GM23338 (cell line): ENCODE measurements around the gene NUDT16. TPM values are rescaled to one million over a fixed set of nuclear protein-coding genes. Genes with fewer than 3 reads are reported as not detected.

Source experiments
- ATAC-seq: fragments of 200-7000 bp; cut with Tn5 transposase; 3 replicates; pipeline ENCODE4 v1.9.1; 2020
- DNase-seq: peaks from one replicate; pipeline ENCODE4 v3.0.0-alpha.2; 2015; ENCODE audit warnings: low spot score
- H2AFZ ChIP-seq: fragments of 200-600 bp; sonication (generic); 2 replicates; pipeline ENCODE4 v1.8.0; 2016; ENCODE audit warnings: antibody characterized with exemption, mild to moderate bottlenecking, moderate library complexity
- H3F3A ChIP-seq: fragments of 200-600 bp; sonication (generic); replicated peaks from 2 replicates; pipeline ENCODE4 v1.8.0; 2017; ENCODE audit warnings: antibody characterized with exemption, mixed run types, low read depth
- H3K27ac ChIP-seq: fragments of 200-600 bp; sonication (generic); 2 replicates; pipeline ENCODE4 v1.6.1; 2016; ENCODE audit warnings: low read depth
- H3K27me3 ChIP-seq: fragments of 200-600 bp; sonication (generic); 2 replicates; pipeline ENCODE4 v1.8.0; 2016; ENCODE audit warnings: mild to moderate bottlenecking, mixed run types, moderate library complexity; ENCODE audit not compliant: insufficient read depth
- H3K36me3 ChIP-seq: fragments of 200-600 bp; sonication (generic); 2 replicates; pipeline ENCODE4 v1.8.0; 2016; ENCODE audit warnings: mild to moderate bottlenecking; ENCODE audit not compliant: insufficient read depth
- H3K4me1 ChIP-seq: fragments of 200-600 bp; sonication (generic); 2 replicates; pipeline ENCODE4 v1.8.0; 2016; ENCODE audit warnings: mild to moderate bottlenecking, moderate library complexity; ENCODE audit not compliant: insufficient read depth
- H3K4me2 ChIP-seq: fragments of 200-600 bp; sonication (generic); 2 replicates; pipeline ENCODE4 v1.7.1; 2017; ENCODE audit warnings: mixed run types
- H3K4me3 ChIP-seq: fragments of 200-600 bp; sonication (generic); 2 replicates; pipeline ENCODE4 v1.6.1; 2016; ENCODE audit warnings: mixed run types
- H3K79me2 ChIP-seq: fragments of 200-600 bp; sonication (generic); replicated peaks from 2 replicates; pipeline ENCODE4 v1.8.0; 2017; ENCODE audit warnings: mild to moderate bottlenecking; ENCODE audit not compliant: insufficient read depth
- H3K9me2 ChIP-seq: fragments of 200-600 bp; sonication (generic); 2 replicates; pipeline ENCODE4 v1.8.0; 2017; ENCODE audit not compliant: insufficient read depth
- H4K20me1 ChIP-seq: fragments of 200-600 bp; sonication (generic); replicated peaks from 2 replicates; pipeline ENCODE4 v1.8.0; 2017; ENCODE audit warnings: mild to moderate bottlenecking; ENCODE audit not compliant: insufficient read depth
- H3K27ac Mint-ChIP-seq: 2 replicates; pipeline ENCODE4 v1.8.0; 2020; ENCODE audit warnings: inconsistent platforms, mild to moderate bottlenecking, moderate library complexity, mixed read lengths
- H3K27me3 Mint-ChIP-seq: 3 replicates; pipeline ENCODE4 v1.8.0; 2022; ENCODE audit warnings: low read depth, mild to moderate bottlenecking, moderate library complexity, mixed read lengths, inconsistent platforms; ENCODE audit not compliant: insufficient read depth, poor library complexity
- H3K36me3 Mint-ChIP-seq: 3 replicates; pipeline ENCODE4 v1.8.0; 2021; ENCODE audit warnings: low read depth, mild to moderate bottlenecking, inconsistent platforms, moderate library complexity, mixed read lengths
- H3K4me1 Mint-ChIP-seq: 3 replicates; pipeline ENCODE4 v1.8.0; 2020; ENCODE audit warnings: mild to moderate bottlenecking, inconsistent platforms, mixed read lengths
- H3K4me3 Mint-ChIP-seq: 3 replicates; pipeline ENCODE4 v1.8.0; 2021; ENCODE audit warnings: moderate library complexity, mild to moderate bottlenecking, inconsistent platforms, mixed read lengths
- H3K9me3 Mint-ChIP-seq: 3 replicates; pipeline ENCODE4 v1.8.0; 2020; ENCODE audit warnings: moderate library complexity, mild to moderate bottlenecking, inconsistent platforms, mixed read lengths
- CREB1 ChIP-seq: fragments of 250-450 bp; sonication (Bioruptor Pico); IDR thresholded peaks from 2 replicates; pipeline ENCODE4 v1.5.0; 2020; ENCODE audit warnings: low read depth, mild to moderate bottlenecking, moderate library complexity
- CTCF ChIP-seq, 2 experiments: fragments of 200-600 bp in 1 of 2; sonication (generic) in 1 of 2; conservative IDR thresholded peaks; 2 replicates each; pipeline versions ENCODE4 v1.5.1 to v1.6.1; 2016 to 2017; ENCODE audit warnings: antibody characterized with exemption in 2 of 2, low read depth in 2 of 2, mild to moderate bottlenecking in 2 of 2, moderate library complexity in 1 of 2
- ETS1 ChIP-seq: IDR thresholded peaks from 2 replicates; pipeline ENCODE4 v1.6.1; 2016; ENCODE audit warnings: antibody characterized with exemption
- EZH2 ChIP-seq: fragments of 200-600 bp; sonication (generic); IDR thresholded peaks from one replicate; pipeline ENCODE4 v1.8.0; 2017; ENCODE audit warnings: antibody characterized with exemption, mild to moderate bottlenecking, low read depth; ENCODE audit not compliant: unreplicated experiment
- EZH2phosphoT487 ChIP-seq: fragments of 200-600 bp; sonication (generic); IDR thresholded peaks from one replicate; pipeline ENCODE4 v1.8.1; 2018; ENCODE audit warnings: antibody characterized with exemption; ENCODE audit not compliant: unreplicated experiment
- JUNB ChIP-seq: IDR thresholded peaks from one replicate; pipeline ENCODE4 v1.6.1; 2016; ENCODE audit warnings: antibody characterized with exemption; ENCODE audit not compliant: unreplicated experiment
- NANOG ChIP-seq: IDR thresholded peaks from 2 replicates; pipeline ENCODE4 v1.6.1; 2016; ENCODE audit warnings: antibody characterized with exemption, borderline replicate concordance
- STAT1 ChIP-seq: IDR thresholded peaks from one replicate; pipeline ENCODE4 v1.6.1; 2016; ENCODE audit warnings: antibody characterized with exemption; ENCODE audit not compliant: unreplicated experiment
- ZNF114 ChIP-seq: fragments of 250-450 bp; sonication (Bioruptor Pico); IDR thresholded peaks from 2 replicates; pipeline ENCODE4 v1.5.0; 2020; ENCODE audit warnings: mild to moderate bottlenecking, moderate library complexity
- ZNF462 ChIP-seq: fragments of 250-450 bp; sonication (Bioruptor Pico); IDR thresholded peaks from 2 replicates; pipeline ENCODE4 v1.5.0; 2020; ENCODE audit warnings: mild to moderate bottlenecking, moderate library complexity
- polyA plus RNA-seq: library from polyadenylated mRNA; unstranded; fragments of >200 nt; fragmentation: Nextera tagmentation; extraction: Ambion mirVana; gene quantifications from 2 replicates; pipeline ENCODE4 v1.2.1, GENCODE V29; 2016
- total RNA-seq: library from RNA; depleted of rRNA; stranded (reverse); fragments of >200 nt; shearing (Covaris generic); gene quantifications from 2 replicates; pipeline ENCODE4 v1.2.3, GENCODE V29; 2014

The NUDT16 gene
- total and polyA plus RNA-seq, 2 experiments from 2014 or later = 10.0 to 15.4 TPM

- no peak for TF ChIP-seq CTCF (conservative IDR thresholded peaks at IDR 0.05; ENCODE audit: low read depth in 2 of 2)
- no peak for TF ChIP-seq NANOG
- TF ChIP-seq STAT1 = no peak
- no peak for TF ChIP-seq ETS1
These were observed 24.7 kb downstream of the NUDT16 start (continued) for GRCh38 chr3:131406274-131406673.

GRCh38 chr3:131417751-131418150, 36.2 kb downstream of the NUDT16 start:
- Histone ChIP-seq H3F3A (no peaks in the 10 kb centered on the region), H3K4me2 (no peak overlapping the region), H4K20me1 (no peaks in the 10 kb centered on the region), H3K27ac (no peak overlapping the region), H3K4me1 (no peaks in the 10 kb centered on the region), H3K27me3 (no peaks in the 10 kb centered on the region), H3K36me3 (no peaks in the 10 kb centered on the region), H2AFZ (no peak overlapping the region), H3K4me3 (no peak overlapping the region), H3K79me2 (no peaks in the 10 kb centered on the region), H3K9me2 (peaks cover 12% of the 10 kb centered on the region; the same call in 1 of the 2 replicates)
- H3K36me3 Mint-ChIP-seq = no peaks in the 10 kb centered on the region
- ATAC-seq = no peak
- H3K4me3 Mint-ChIP-seq = no peak overlapping the region
- peaks cover 3% of the 10 kb centered on the region for H3K27me3 Mint-ChIP-seq
- DNase-seq = no peak
- H3K4me1 Mint-ChIP-seq = no peaks in the 10 kb centered on the region
- no peak overlapping the region for H3K27ac Mint-ChIP-seq
- H3K9me3 Mint-ChIP-seq = no peaks in the 10 kb centered on the region; the same call in 2 of the 3 replicates
- no peak for TF ChIP-seq NANOG
- no peak for TF ChIP-seq EZH2phosphoT487
- no peak for TF ChIP-seq ZNF114
- TF ChIP-seq EZH2 = no peak
- TF ChIP-seq JUNB = no peak
- TF ChIP-seq CTCF (conservative IDR thresholded peaks at IDR 0.05; ENCODE audit: low read depth in 2 of 2) = no peak
- no peak for TF ChIP-seq CREB1
- TF ChIP-seq ZNF462 (CRISPR knock-in tag) = no peak
